Fibroblast of upper back skin (primary cell): ENCODE measurements around the gene ARHGEF26.

Source experiments
- DNase-seq: peaks from one replicate; pipeline ENCODE4 v3.0.0-alpha.2; 2013

Gene ARHGEF26

GRCh38 chr3:154210986-154211385 is 89.8 kb downstream of the ARHGEF26 start:
- DNase-seq: no peak

- DNase-seq: peak; percentile 18
Observed at GRCh38 chr3:154214306-154214705, 93.1 kb downstream of the ARHGEF26 start.

GRCh38 chr3:154217671-154218070 is 96.5 kb downstream of the ARHGEF26 start:
- no peak for DNase-seq

- no peak for DNase-seq
Observed at GRCh38 chr3:154218728-154219127, 97.5 kb downstream of the ARHGEF26 start.

GRCh38 chr3:154220462-154220861 is 99.3 kb downstream of the ARHGEF26 start:
- no peak for DNase-seq

GRCh38 chr3:154223519-154223918 is 102.3 kb downstream of the ARHGEF26 start:
- peak; percentile 50 for DNase-seq

- DNase-seq: no peak
Observed at GRCh38 chr3:154224366-154224765, 103.2 kb downstream of the ARHGEF26 start.

- DNase-seq: no peak
Observed at GRCh38 chr3:154224866-154225265, 103.7 kb downstream of the ARHGEF26 start.

GRCh38 chr3:154225536-154225935 is 104.3 kb downstream of the ARHGEF26 start:
- DNase-seq: no peak

GRCh38 chr3:154227531-154227930 is 106.3 kb downstream of the ARHGEF26 start:
- no peak for DNase-seq

- no peak for DNase-seq
Observed at GRCh38 chr3:154228561-154229216, 107.5 kb downstream of the ARHGEF26 start.

GRCh38 chr3:154229217-154229590 is 108.0 kb downstream of the ARHGEF26 start:
- peak; percentile 25 for DNase-seq

GRCh38 chr3:154235330-154235729 is 114.1 kb downstream of the ARHGEF26 start:
- DNase-seq: peak; percentile 46

- no peak for DNase-seq
Observed at GRCh38 chr3:154236331-154236730, 115.1 kb downstream of the ARHGEF26 start.

- no peak for DNase-seq
Observed at GRCh38 chr3:154240235-154240634, 119.0 kb downstream of the ARHGEF26 start.

- DNase-seq: no peak
Observed at GRCh38 chr3:154241496-154241895, 120.3 kb downstream of the ARHGEF26 start.

GRCh38 chr3:154242766-154243165 is 121.6 kb downstream of the ARHGEF26 start:
- DNase-seq: no peak

GRCh38 chr3:154243353-154243752 is 122.2 kb downstream of the ARHGEF26 start:
- peak; percentile 22 for DNase-seq

GRCh38 chr3:154244644-154245043 is 123.5 kb downstream of the ARHGEF26 start:
- peak; percentile 59 for DNase-seq

- no peak for DNase-seq
Observed at GRCh38 chr3:154247806-154248415, 126.7 kb downstream of the ARHGEF26 start.

- no peak for DNase-seq
Observed at GRCh38 chr3:154250291-154250690, 129.1 kb downstream of the ARHGEF26 start.

- no peak for DNase-seq
Observed at GRCh38 chr3:154251610-154252009, 130.4 kb downstream of the ARHGEF26 start.

- DNase-seq: peak; percentile 86
Observed at GRCh38 chr3:154252759-154253638, 131.8 kb downstream of the ARHGEF26 start.

GRCh38 chr3:154254527-154254926 is 133.3 kb downstream of the ARHGEF26 start:
- no peak for DNase-seq
